NCI-H1105 (cell line): ENCODE results near the gene RPS19.
"Not testable (repeated sequence)": the region's sequence is repeated elsewhere in the genome, so short reads cannot be mapped to it uniquely, and the experiment has no call there.

ENCODE experiments used
- DNase-seq: peaks from one replicate; lab custom pipeline; 2025; lab: John Stamatoyannopoulos, UW

RPS19 gene

GRCh38 chr19:41860419-41861115 is 512 bp downstream of the RPS19 start:
- DNase-seq: no peak

- DNase-seq: no peak
Observed at GRCh38 chr19:41861116-41861768, 1.2 kb downstream of the RPS19 start.

- no peak for DNase-seq
Observed at GRCh38 chr19:41861846-41862245, 1.8 kb downstream of the RPS19 start.

- DNase-seq: no peak
Observed at GRCh38 chr19:41862445-41862986, 2.5 kb downstream of the RPS19 start.

GRCh38 chr19:41863209-41863931 is 3.3 kb downstream of the RPS19 start:
- DNase-seq: no peak

GRCh38 chr19:41864374-41864773 is 4.3 kb downstream of the RPS19 start:
- no peak for DNase-seq

- DNase-seq: no peak
Observed at GRCh38 chr19:41866284-41866683, 6.2 kb downstream of the RPS19 start.

- DNase-seq: peak; percentile 15
Observed at GRCh38 chr19:41868120-41868988, 8.3 kb downstream of the RPS19 start.

- no peak for DNase-seq
Observed at GRCh38 chr19:41868989-41869300, 8.9 kb downstream of the RPS19 start.

- DNase-seq: peak; percentile 31
Observed at GRCh38 chr19:41869374-41869955, 9.4 kb downstream of the RPS19 start.

GRCh38 chr19:41870401-41870873 is 10.4 kb downstream of the RPS19 start:
- no peak for DNase-seq

GRCh38 chr19:41871573-41872383 is 11.7 kb downstream of the RPS19 start:
- no peak for DNase-seq

GRCh38 chr19:41872384-41872774 is 12.3 kb downstream of the RPS19 start:
- DNase-seq: no peak

GRCh38 chr19:41872775-41873647 is 13.0 kb downstream of the RPS19 start:
- peak; percentile 20 for DNase-seq

- DNase-seq: not testable (repeated sequence)
Observed at GRCh38 chr19:41875973-41876372, 15.9 kb downstream of the RPS19 start.

GRCh38 chr19:41876847-41877832 is 17.1 kb downstream of the RPS19 start, which contains the start of gene CD79A:
CD79A (plus strand) TSS chr19:41877279; CDS start chr19:41877305, 26 bp downstream.
- no peak for DNase-seq

- DNase-seq: no peak
Observed at GRCh38 chr19:41877916-41878905, 18.2 kb downstream of the RPS19 start.
